ENCODE results near the gene ADCY5. TPM values are rescaled to one million over a fixed set of nuclear protein-coding genes. Genes with fewer than 3 reads are reported as not detected.

ADCY5 gene
- total RNA-seq, 1 experiment from 2014 or later, result 0.24 TPM

DNA sequence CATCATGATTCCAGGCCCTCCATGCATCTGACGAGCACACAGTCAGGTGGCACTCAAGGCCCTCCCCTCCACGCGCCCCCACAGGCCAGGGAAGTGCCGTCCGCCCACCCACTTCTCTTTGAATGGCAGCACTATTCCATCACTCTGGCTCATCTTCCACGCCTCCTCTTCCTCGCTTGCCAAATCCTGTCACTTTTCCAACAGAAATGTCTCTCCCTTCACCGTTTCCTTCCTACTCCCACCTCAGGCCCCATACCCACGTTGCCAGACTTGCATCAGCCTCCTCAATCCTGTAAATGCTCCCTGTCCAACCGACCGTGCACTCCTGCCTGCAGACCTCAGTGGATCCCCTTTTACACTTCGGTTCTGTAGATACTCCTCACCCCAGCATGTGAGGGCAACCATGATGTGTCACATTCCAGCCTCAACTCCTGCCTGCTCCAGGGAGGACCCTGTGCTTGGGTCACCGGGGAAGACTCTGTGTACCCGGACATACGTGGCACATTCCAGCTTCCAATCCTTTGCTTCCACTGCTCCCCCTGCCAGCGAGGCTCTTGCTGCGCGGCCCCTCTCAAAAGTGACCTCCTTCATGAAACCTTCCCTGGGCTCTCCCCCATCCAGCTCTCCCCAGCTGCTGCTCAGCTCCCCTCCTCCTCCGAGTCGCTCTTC, 29.6 kb downstream of the ADCY5 start:
- TF ChIP-seq CTCF (conservative IDR thresholded peaks at IDR 0.05), result no peak
- no peak for TF ChIP-seq EZH2 (IDR thresholded peaks at IDR 0.05; ENCODE audit: low read depth)
- Histone ChIP-seq H4K20me1 (ENCODE audit: insufficient read depth) (no peaks in the 10 kb centered on the region), H3F3A (ENCODE audit: insufficient read depth, low read depth) (no peaks in the 10 kb centered on the region), H3K79me2 (ENCODE audit: low read depth) (no peaks in the 10 kb centered on the region), H3K9me2 (ENCODE audit: insufficient read depth) (no peaks in the 10 kb centered on the region), H3K4me3 (no peak overlapping the region), H3K36me3 (ENCODE audit: low read depth) (no peaks in the 10 kb centered on the region), H3K4me2 (no peak overlapping the region), H3K27ac (no peak overlapping the region), H3K27me3 (ENCODE audit: insufficient read depth, low read depth) (no peaks in the 10 kb centered on the region; the same call in 1 of the 2 replicates), H3K9me3 (ENCODE audit: insufficient read depth, low read depth) (no peaks in the 10 kb centered on the region), H3K4me1 (replicated peaks; ENCODE audit: insufficient read depth) (no peaks in the 10 kb centered on the region), H2AFZ (no peak overlapping the region)
- POLR2A ChIA-PET (ENCODE audit: unreplicated experiment), result no interaction called here
- intact Hi-C loops (cut with micrococcal nuclease; ENCODE audit: unreplicated experiment), result no loop called here
- CTCF ChIA-PET, result no interaction called here
- BruUV-seq (replicated peaks), result no TSS peak
- no peak for DNase-seq

- Histone ChIP-seq H2AFZ (no peak overlapping the region), H3K36me3 (ENCODE audit: low read depth) (no peaks in the 10 kb centered on the region), H3K4me1 (replicated peaks; ENCODE audit: insufficient read depth) (no peaks in the 10 kb centered on the region), H3K79me2 (ENCODE audit: low read depth) (no peaks in the 10 kb centered on the region), H3K27ac (no peak overlapping the region), H3K9me3 (ENCODE audit: insufficient read depth, low read depth) (no peaks in the 10 kb centered on the region), H3K4me2 (no peak overlapping the region), H3K4me3 (no peak overlapping the region), H3K27me3 (ENCODE audit: insufficient read depth, low read depth) (no peaks in the 10 kb centered on the region; the same call in 1 of the 2 replicates), H3K9me2 (ENCODE audit: insufficient read depth) (no peaks in the 10 kb centered on the region), H3F3A (ENCODE audit: insufficient read depth, low read depth) (no peaks in the 10 kb centered on the region), H4K20me1 (ENCODE audit: insufficient read depth) (no peaks in the 10 kb centered on the region)
- ChIA-PET CTCF (no interaction called here), POLR2A (ENCODE audit: unreplicated experiment) (no interaction called here)
- intact Hi-C loops (cut with micrococcal nuclease; ENCODE audit: unreplicated experiment), result no loop called here
- no TSS peak for BruUV-seq (replicated peaks)
- no peak for TF ChIP-seq EZH2 (IDR thresholded peaks at IDR 0.05; ENCODE audit: low read depth)
- no peak for TF ChIP-seq CTCF (conservative IDR thresholded peaks at IDR 0.05)
- no peak for DNase-seq
Observed at GRCh38 chr3:123416647-123417046, 32.2 kb downstream of the ADCY5 start.

DNA sequence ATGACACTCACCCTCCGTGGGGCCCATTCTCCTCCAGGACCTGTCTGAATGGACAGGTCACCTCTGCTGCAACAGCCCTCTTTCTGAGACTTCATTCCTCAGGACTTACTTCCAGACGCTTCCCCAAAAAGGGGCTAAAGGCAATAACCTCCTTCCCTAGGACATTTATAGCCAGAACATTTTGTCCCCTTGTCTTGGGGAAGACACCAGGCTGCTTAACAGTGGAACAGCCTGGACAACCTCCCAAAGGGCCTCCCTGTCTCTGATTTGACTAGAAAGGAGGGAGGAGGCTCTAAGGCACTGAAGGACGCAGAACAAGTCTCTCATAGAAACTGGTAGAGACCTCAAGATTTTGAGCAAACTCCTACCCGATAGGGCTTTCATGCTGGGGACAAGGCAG, 32.7 kb downstream of the ADCY5 start:
- CTCF ChIA-PET, result no interaction called here
- POLR2A ChIA-PET (ENCODE audit: unreplicated experiment), result no interaction called here

More for the DNA sequence above, 32.7 kb downstream of the ADCY5 start:
- TF ChIP-seq EZH2 (IDR thresholded peaks at IDR 0.05; ENCODE audit: low read depth), result no peak
- TF ChIP-seq CTCF (conservative IDR thresholded peaks at IDR 0.05), result no peak
- no peaks in the 10 kb centered on the region for H3K9me3 ChIP-seq (ENCODE audit: insufficient read depth, low read depth)
- no peaks in the 10 kb centered on the region for H3K36me3 ChIP-seq (ENCODE audit: low read depth)
- no peaks in the 10 kb centered on the region for H3F3A ChIP-seq (ENCODE audit: insufficient read depth, low read depth)
- H4K20me1 ChIP-seq (ENCODE audit: insufficient read depth), result no peaks in the 10 kb centered on the region
- H2AFZ ChIP-seq, result no peak overlapping the region
- H3K4me3 ChIP-seq, result no peak overlapping the region
- no peak for DNase-seq
- no peak overlapping the region for H3K4me2 ChIP-seq
- BruUV-seq (replicated peaks), result no TSS peak
- intact Hi-C loops (cut with micrococcal nuclease; ENCODE audit: unreplicated experiment), result no loop called here
- H3K79me2 ChIP-seq (ENCODE audit: low read depth), result no peaks in the 10 kb centered on the region
- no peak overlapping the region for H3K27ac ChIP-seq
- H3K27me3 ChIP-seq (ENCODE audit: insufficient read depth, low read depth), result no peaks in the 10 kb centered on the region; the same call in 1 of the 2 replicates
- no peaks in the 10 kb centered on the region for H3K4me1 ChIP-seq (replicated peaks; ENCODE audit: insufficient read depth)
- no peaks in the 10 kb centered on the region for H3K9me2 ChIP-seq (ENCODE audit: insufficient read depth)
